ENCODE measurements around the gene S100Z.

The S100Z gene

GRCh38 chr5:76958991-76959767 lies 109.4 kb downstream of the S100Z start:
- H3K36me3 ChIP-seq (ENCODE audit: control insufficient read depth in 2 of 2, insufficient read depth in 1 of 2, low read length in 2 of 2), result no peaks in the 10 kb centered on the region
- H3K27ac ChIP-seq (ENCODE audit: extremely low read depth, low read depth, low read length), result no peak overlapping the region
- CTCF ChIA-PET, result interaction anchor here (0.6 to 1.2 kb wide), 2 partner anchors 16 to 139 kb away, joined by 3 read pairs; no protein-coding TSS in a partner anchor
- H3K4me1 ChIP-seq (ENCODE audit: control insufficient read depth, insufficient read depth, low read length), result 0 out of 2 replicates have a peak, but pooled peaks cover 3% of the 10 kb centered on the region
- H3K4me3 ChIP-seq (ENCODE audit: low read depth, low read length), result no peak overlapping the region
- H3K9me3 ChIP-seq (ENCODE audit: control insufficient read depth, insufficient read depth, low read depth, low read length), result no peaks in the 10 kb centered on the region
- POLR2A ChIA-PET, result no interaction called here
- TF ChIP-seq ZNF2 (tag by site-specific recombination; IDR thresholded peaks at IDR 0.05) (no peak), SCRT1 (tag by site-specific recombination; IDR thresholded peaks at IDR 0.05; ENCODE audit: borderline replicate concordance) (no peak), SP7 (tag by site-specific recombination; IDR thresholded peaks at IDR 0.05) (peak; percentile 81), ZNF335 (tag by site-specific recombination; conservative IDR thresholded peaks at IDR 0.05) (0 out of 2 replicates have a peak, but pooled peaks have one; percentile 27), ZNF513 (tag by site-specific recombination; IDR thresholded peaks at IDR 0.05) (no peak), ZNF629 (tag by site-specific recombination; IDR thresholded peaks at IDR 0.05) (peak; percentile 47; the same call in 1 of the 2 replicates), ZNF114 (tag by site-specific recombination; IDR thresholded peaks at IDR 0.05) (no peak), ZNF26 (tag by site-specific recombination; IDR thresholded peaks at IDR 0.05) (no peak), ZNF692 (tag by site-specific recombination; IDR thresholded peaks at IDR 0.05) (no peak), ZBTB44 (tag by site-specific recombination; IDR thresholded peaks at IDR 0.05) (no peak), ZBTB8A (tag by site-specific recombination; IDR thresholded peaks at IDR 0.05) (no peak), ZNF24 (tag by site-specific recombination; IDR thresholded peaks at IDR 0.05) (no peak), ZNF658 (tag by site-specific recombination; IDR thresholded peaks at IDR 0.05) (no peak), ZNF521 (tag by site-specific recombination; IDR thresholded peaks at IDR 0.05) (no peak), ZNF610 (tag by site-specific recombination; IDR thresholded peaks at IDR 0.05; ENCODE audit: borderline replicate concordance) (no peak), EGR2 (tag by site-specific recombination; IDR thresholded peaks at IDR 0.05; ENCODE audit: low read depth) (no peak), PBX3 (CRISPR knock-in tag; IDR thresholded peaks at IDR 0.05) (no peak), ZNF266 (tag by site-specific recombination; IDR thresholded peaks at IDR 0.05; ENCODE audit: low read depth) (no peak), ZNF433 (tag by site-specific recombination; IDR thresholded peaks at IDR 0.05; ENCODE audit: low read depth) (no peak), ZBTB48 (tag by site-specific recombination; IDR thresholded peaks at IDR 0.05) (no peak), PRDM6 (tag by site-specific recombination; IDR thresholded peaks at IDR 0.05) (peak; percentile 66), ZNF398 (tag by site-specific recombination; IDR thresholded peaks at IDR 0.05) (no peak), ZNF184 (tag by site-specific recombination; IDR thresholded peaks at IDR 0.05) (no peak), GLI2 (tag by site-specific recombination; IDR thresholded peaks at IDR 0.05; ENCODE audit: borderline replicate concordance, low read depth) (no peak), ZSCAN5A (tag by site-specific recombination; IDR thresholded peaks at IDR 0.05) (no peak)
